ENCODE results near the gene TDP1. TPM values are rescaled to one million over a fixed set of nuclear protein-coding genes. Genes with fewer than 3 reads are reported as not detected.

TDP1 gene
- total and polyA plus RNA-seq, 2 experiments from 2014 or later, result 12.1 to 19.4 TPM

GRCh38 chr14:90060965-90061684 lies 105.4 kb downstream of the TDP1 start:
- Histone ChIP-seq H3K4me1 (ENCODE audit: insufficient read depth) (peaks cover 22% of the 10 kb centered on the region), H3K9me2 (replicated peaks; ENCODE audit: insufficient read depth) (no peaks in the 10 kb centered on the region), H4K20me1 (ENCODE audit: insufficient read depth, poor library complexity, severe bottlenecking) (no peaks in the 10 kb centered on the region), H2AFZ (peak overlapping the region; percentile 83), H3K27me3 (peaks cover 84% of the 10 kb centered on the region), H3K4me2 (peak overlapping the region; percentile 98), H3K4me3 (peak overlapping the region; percentile 61), H3K36me3 (replicated peaks; ENCODE audit: insufficient read depth, low read depth) (no peaks in the 10 kb centered on the region), H3K27ac (no peak overlapping the region), H3K79me2 (no peaks in the 10 kb centered on the region), H3K9me3 (ENCODE audit: low read depth) (no peaks in the 10 kb centered on the region)
- DNase-seq (ENCODE audit: low spot score), result no peak
- WGBS (ENCODE audit: low lambda C conversion rate, missing lambda C conversion rate), result 1% methylated on average over 57 of the region's 60 CpGs
- TF ChIP-seq CTCF (IDR thresholded peaks at IDR 0.05; ENCODE audit: poor library complexity), result no peak
- peak; percentile 41 for TF ChIP-seq EZH2 (IDR thresholded peaks at IDR 0.05; ENCODE audit: borderline replicate concordance)

GRCh38 chr14:90061685-90062126 lies 106.0 kb downstream of the TDP1 start, which contains the start of gene KCNK13:
KCNK13 (plus strand) TSS chr14:90061994; CDS start chr14:90062206, 212 bp downstream.
- Histone ChIP-seq H3K9me2 (replicated peaks; ENCODE audit: insufficient read depth) (no peaks in the 10 kb centered on the region), H3K9me3 (ENCODE audit: low read depth) (no peaks in the 10 kb centered on the region), H3K79me2 (no peaks in the 10 kb centered on the region), H3K4me3 (peak within 1 kb of the TSS; percentile 61), H3K4me2 (peak within 1 kb of the TSS; percentile 98), H3K4me1 (ENCODE audit: insufficient read depth) (peaks cover 22% of the 10 kb centered on the region), H3K27ac (no peak within 1 kb of the TSS), H2AFZ (peak within 1 kb of the TSS; percentile 83), H4K20me1 (ENCODE audit: insufficient read depth, poor library complexity, severe bottlenecking) (no peaks in the 10 kb centered on the region), H3K36me3 (replicated peaks; ENCODE audit: insufficient read depth, low read depth) (no peaks in the 10 kb centered on the region), H3K27me3 (peaks cover 87% of the 10 kb centered on the region)
- peak; percentile 32 for DNase-seq (ENCODE audit: low spot score)
- 2% methylated on average over 51 of the region's 52 CpGs for WGBS (ENCODE audit: low lambda C conversion rate, missing lambda C conversion rate)
- TF ChIP-seq EZH2 (IDR thresholded peaks at IDR 0.05; ENCODE audit: borderline replicate concordance), result no peak
- TF ChIP-seq CTCF (IDR thresholded peaks at IDR 0.05; ENCODE audit: poor library complexity), result no peak
- TF ChIP-seq EZH2phosphoT487 (IDR thresholded peaks at IDR 0.05; ENCODE audit: low read depth, severe bottlenecking, unreplicated experiment), result peak; percentile 54

GRCh38 chr14:90062127-90062794 lies 106.5 kb downstream of the TDP1 start:
- WGBS (ENCODE audit: low lambda C conversion rate, missing lambda C conversion rate), result under 1% methylated on average over 50 of the region's 63 CpGs
- H3K9me2 ChIP-seq (replicated peaks; ENCODE audit: insufficient read depth), result no peaks in the 10 kb centered on the region
- H3K79me2 ChIP-seq, result no peaks in the 10 kb centered on the region
- no peak overlapping the region for H2AFZ ChIP-seq
- H3K27me3 ChIP-seq, result peaks cover 87% of the 10 kb centered on the region
- no peak overlapping the region for H3K27ac ChIP-seq
- peak; percentile 35 for DNase-seq (ENCODE audit: low spot score)
- TF ChIP-seq CTCF (IDR thresholded peaks at IDR 0.05; ENCODE audit: poor library complexity) (no peak), EZH2 (IDR thresholded peaks at IDR 0.05; ENCODE audit: borderline replicate concordance) (no peak), EZH2phosphoT487 (IDR thresholded peaks at IDR 0.05; ENCODE audit: low read depth, severe bottlenecking, unreplicated experiment) (no peak)
- H3K4me2 ChIP-seq, result peak overlapping the region; percentile 98
- peak overlapping the region; percentile 33 for H3K4me3 ChIP-seq
- H3K9me3 ChIP-seq (ENCODE audit: low read depth), result no peaks in the 10 kb centered on the region
- no peaks in the 10 kb centered on the region for H4K20me1 ChIP-seq (ENCODE audit: insufficient read depth, poor library complexity, severe bottlenecking)
- peaks cover 22% of the 10 kb centered on the region for H3K4me1 ChIP-seq (ENCODE audit: insufficient read depth)
- no peaks in the 10 kb centered on the region for H3K36me3 ChIP-seq (replicated peaks; ENCODE audit: insufficient read depth, low read depth)
